Sigmoid colon (tissue), 4 donors: Measurements from ENCODE around the gene TMCC2.

ENCODE experiments used
- POLR2A ChIP-seq, 2 donors: fragments of 450-650 bp; IDR thresholded peaks; one replicate each; pipeline ENCODE4 v1.6.1; 2016; ENCODE audit warnings: antibody characterized with exemption in 2 of 2, mild to moderate bottlenecking in 2 of 2, moderate library complexity in 2 of 2
- POLR2AphosphoS5 ChIP-seq, 4 donors: sonication (generic); formaldehyde crosslinking; IDR thresholded peaks; one replicate each; pipeline ENCODE4 v1.6.1; 2017; ENCODE audit warnings: antibody characterized with exemption in 4 of 4
- TF ChIP-seq, protein P1 (sequence below), 4 experiments: fragments of 450-650 bp in 3 of 4; fragments of 200-600 bp in 1 of 4; IDR thresholded peaks; one replicate each; pipeline ENCODE4 v1.5.1; 2016 to 2019; ENCODE audit warnings: antibody characterized with exemption in 4 of 4, mild to moderate bottlenecking in 3 of 4, moderate library complexity in 2 of 4

DNA sequence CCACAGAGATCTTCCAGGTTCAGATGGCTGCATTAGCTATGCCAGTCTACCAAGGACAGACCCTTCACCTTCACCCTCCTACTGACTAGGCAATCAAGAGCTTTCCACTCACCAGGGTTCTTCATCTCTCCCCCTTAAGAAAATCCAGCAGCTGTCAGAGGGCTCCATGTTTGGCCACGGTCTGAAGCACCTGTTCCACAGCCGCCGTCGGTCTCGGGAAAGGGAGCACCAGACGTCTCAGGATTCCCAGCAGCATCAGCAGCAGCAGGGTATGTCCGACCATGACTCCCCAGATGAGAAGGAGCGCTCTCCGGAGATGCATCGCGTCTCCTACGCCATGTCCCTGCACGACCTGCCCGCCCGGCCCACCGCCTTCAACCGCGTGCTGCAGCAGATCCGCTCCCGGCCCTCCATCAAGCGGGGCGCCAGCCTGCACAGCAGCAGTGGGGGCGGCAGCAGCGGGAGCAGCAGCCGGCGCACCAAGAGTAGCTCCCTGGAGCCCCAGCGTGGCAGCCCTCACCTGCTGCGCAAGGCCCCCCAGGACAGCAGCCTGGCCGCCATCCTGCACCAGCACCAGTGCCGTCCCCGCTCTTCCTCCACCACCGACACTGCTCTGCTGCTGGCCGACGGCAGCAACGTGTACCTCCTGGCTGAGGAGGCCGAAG lies 13.8 kb downstream of the TMCC2 start:
- TF ChIP-seq, protein P1, sequence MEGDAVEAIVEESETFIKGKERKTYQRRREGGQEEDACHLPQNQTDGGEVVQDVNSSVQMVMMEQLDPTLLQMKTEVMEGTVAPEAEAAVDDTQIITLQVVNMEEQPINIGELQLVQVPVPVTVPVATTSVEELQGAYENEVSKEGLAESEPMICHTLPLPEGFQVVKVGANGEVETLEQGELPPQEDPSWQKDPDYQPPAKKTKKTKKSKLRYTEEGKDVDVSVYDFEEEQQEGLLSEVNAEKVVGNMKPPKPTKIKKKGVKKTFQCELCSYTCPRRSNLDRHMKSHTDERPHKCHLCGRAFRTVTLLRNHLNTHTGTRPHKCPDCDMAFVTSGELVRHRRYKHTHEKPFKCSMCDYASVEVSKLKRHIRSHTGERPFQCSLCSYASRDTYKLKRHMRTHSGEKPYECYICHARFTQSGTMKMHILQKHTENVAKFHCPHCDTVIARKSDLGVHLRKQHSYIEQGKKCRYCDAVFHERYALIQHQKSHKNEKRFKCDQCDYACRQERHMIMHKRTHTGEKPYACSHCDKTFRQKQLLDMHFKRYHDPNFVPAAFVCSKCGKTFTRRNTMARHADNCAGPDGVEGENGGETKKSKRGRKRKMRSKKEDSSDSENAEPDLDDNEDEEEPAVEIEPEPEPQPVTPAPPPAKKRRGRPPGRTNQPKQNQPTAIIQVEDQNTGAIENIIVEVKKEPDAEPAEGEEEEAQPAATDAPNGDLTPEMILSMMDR (IDR thresholded peaks at IDR 0.05) = no peak
- TF ChIP-seq POLR2A (IDR thresholded peaks at IDR 0.05) (no peak), POLR2AphosphoS5 (IDR thresholded peaks at IDR 0.05) (no peak)
